ENCODE data around the gene KDM6A.
"Not testable (repeated sequence)": the region's sequence is repeated elsewhere in the genome, so short reads cannot be mapped to it uniquely, and the experiment has no call there.

Gene KDM6A

GRCh38 chrX:45011597-45011996, 138.6 kb downstream of the KDM6A start:
- no peak for DNase-seq

DNA sequence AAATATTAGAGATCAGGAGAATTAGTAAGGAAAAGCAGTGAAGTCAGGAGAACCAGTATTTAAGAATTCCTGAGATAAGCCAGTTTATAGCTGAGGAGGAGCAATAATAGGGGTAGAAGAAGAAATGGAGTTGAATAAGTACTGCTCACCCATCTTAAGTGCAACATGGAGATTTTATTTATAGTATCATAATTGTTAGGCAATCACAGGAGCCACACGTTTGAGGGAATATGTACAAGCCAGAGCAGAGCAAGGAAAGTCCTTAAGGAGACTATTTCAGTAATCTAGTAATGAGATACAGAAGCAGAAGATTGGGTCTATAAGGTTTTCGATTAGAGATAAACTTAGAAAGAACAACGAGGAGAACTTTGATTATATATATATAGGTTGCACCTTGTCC, 145.0 kb downstream of the KDM6A start:
- DNase-seq = no peak

GRCh38 chrX:45022150-45022549, 149.2 kb downstream of the KDM6A start:
- no peak for DNase-seq

- no peak for DNase-seq
These were observed 151.5 kb downstream of the KDM6A start for GRCh38 chrX:45024501-45024900.

DNA sequence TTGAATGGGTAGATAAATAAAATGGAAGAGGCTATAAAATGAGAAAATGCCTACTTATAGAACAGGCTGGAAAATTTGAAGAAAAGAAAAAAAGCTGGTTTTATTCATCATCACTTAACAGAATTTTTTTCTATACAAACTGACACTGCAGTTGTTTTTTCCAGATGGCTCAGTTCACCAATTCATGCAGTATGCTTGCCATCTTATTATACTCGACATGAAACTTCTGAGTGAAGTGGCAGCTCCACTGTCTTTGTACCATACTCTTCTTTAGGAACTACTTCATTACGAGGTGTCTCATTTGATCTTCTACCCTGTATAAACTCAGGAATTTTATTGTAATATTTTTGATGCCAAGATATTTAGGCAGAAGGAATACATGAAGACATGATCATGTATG, 153.0 kb downstream of the KDM6A start:
- no peak for DNase-seq

DNA sequence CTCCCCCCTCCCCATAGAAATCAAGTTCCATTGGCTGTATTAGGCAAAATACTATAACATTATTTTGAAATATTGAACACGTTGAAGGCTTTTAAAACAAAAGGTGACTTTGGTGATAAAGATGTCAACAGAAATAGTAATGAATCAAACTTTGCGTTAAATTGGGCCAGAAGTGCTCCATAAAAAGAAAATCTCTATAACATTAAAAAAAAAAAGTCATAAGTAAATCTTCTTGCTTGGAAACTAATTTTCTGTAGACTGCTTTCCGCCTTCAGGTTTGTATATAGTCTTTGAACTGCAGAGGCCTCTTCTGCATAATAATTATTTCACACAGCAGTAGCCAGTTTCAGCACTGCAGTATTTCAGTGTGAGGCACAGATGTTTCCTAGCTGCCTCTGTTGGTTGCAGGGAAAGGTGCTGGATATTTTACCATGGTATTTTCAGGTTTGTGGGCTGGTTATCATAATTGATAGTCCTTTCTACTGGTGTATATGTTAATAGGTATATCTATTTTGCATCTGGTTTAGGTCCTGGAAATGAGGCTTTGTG, 158.9 kb downstream of the KDM6A start:
- DNase-seq = no peak

DNA sequence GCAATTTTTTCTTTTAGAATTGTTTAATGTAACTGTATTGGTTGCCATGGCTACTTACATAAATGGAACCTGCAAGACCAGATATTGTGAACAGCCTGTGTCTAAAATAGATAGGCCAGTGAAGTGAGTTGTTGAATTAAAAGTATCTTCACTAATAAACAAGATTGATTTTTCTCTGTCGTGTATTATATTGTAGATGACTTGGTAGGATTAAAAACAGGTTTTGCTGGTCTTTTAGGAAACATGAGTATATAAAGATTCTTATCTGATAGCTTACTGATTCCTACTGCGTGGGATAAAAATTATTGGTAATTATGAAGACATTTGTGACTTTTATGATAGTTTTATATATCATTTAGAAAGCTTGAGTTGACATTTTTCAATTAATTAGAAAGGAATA, 162.1 kb downstream of the KDM6A start:
- no peak for DNase-seq

DNA sequence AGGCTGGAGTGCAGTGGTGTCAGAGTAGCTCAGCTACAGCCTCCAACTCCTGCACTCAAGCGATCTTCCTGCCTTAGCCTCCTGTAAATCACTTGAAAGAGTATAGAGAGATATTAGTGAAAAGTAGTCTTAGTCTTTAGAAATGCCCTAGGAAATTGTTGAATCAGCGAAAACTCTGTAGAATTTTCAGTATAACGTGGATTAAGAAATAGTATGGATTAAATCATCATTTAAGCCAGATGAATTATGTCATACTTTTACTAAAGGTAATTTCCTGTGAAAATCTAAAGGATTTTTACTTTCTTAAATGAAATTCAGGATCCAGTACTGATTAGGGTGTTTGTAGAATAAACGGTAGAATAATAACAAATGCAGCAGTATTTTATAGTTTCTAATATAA, 163.2 kb downstream of the KDM6A start:
- DNase-seq = no peak

- DNase-seq = not testable (repeated sequence)
These were observed 167.1 kb downstream of the KDM6A start for GRCh38 chrX:45040137-45040536.

DNA sequence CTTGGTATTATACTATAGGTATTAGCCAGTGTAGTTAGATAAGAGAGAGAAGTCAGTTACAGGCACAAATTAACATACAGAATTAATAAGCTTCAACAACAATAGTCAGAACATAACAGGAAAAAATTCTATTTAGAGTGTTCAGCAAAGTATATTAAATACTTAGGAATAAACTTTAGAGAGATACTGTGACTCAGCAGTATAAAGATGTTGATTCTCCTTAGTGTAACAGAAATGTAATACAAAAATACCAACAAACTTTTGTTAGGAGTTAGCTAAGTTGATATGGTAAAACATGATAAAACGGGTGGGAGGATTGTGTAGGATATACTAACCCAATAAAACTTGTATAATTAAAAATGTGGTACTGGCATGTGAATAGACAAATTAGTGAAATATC, 173.4 kb downstream of the KDM6A start:
- no peak for DNase-seq

DNA sequence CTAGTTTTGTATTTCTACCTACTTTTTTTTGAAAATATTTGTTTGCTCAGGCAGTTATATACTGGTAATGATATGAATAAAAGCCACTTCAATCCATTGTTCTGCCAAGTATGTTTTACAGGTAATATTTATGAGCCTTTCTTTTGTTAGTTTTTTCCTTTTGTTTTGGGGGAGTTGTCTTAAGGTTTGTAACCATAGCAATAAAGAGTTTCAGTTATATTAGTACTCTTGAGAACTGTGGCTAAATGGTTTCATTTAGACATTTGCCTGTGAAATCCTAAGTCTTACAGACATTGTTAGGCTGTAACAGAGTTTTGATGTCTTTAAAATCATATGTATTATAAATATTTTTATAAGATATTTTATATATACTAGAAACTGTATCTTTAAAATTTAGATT, 177.6 kb downstream of the KDM6A start:
- DNase-seq = no peak

- no peak for DNase-seq
These were observed 183.6 kb downstream of the KDM6A start for GRCh38 chrX:45056428-45057145.

- not testable (repeated sequence) for DNase-seq
These were observed 186.9 kb downstream of the KDM6A start for GRCh38 chrX:45059906-45060305.

GRCh38 chrX:45063319-45064095, 190.5 kb downstream of the KDM6A start:
- no peak for DNase-seq

DNA sequence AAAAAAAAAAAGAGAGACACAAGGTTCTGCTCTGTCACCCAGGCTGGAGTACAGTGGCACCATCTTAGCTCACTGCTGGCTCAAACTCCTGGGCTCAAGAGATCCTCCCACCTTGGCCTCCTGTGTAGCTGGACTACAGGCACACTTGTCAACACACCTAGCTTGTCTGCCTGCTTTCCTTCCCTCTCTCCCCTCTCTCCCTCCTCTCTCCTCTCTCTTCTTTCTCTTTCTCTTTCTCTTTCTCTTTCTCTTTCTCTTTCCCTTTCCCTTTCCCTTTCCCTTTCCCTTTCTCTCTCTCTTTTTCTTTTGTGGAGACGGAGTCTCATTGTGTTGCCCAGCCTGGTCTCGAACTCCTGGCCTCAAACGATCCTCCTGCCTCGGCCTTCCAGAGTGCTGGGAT, 195.6 kb downstream of the KDM6A start:
- peak; percentile 24 for DNase-seq

- peak; percentile 65 for DNase-seq
These were observed 197.4 kb downstream of the KDM6A start for GRCh38 chrX:45070116-45071007.

DNA sequence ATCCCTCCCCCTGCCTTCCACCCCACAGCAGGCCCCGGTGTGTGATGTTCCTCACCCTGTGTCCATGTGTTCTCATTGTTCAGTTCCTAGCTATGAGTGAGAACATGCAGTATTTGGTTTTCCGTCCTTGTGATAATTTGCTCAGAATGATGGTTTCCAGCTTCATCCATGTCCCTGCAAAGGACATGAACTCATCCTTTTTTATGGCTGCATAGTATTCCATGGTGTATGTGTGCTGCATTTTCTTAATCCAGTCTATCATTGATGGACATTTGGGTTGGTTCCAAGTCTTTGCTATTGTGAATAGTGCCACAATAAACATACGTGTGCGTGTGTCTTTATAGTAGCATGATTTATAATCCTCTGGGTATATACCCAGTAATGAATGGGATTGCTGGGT, 200.0 kb downstream of the KDM6A start:
- DNase-seq = not testable (repeated sequence)

GRCh38 chrX:45077748-45078424, 204.9 kb downstream of the KDM6A start:
- DNase-seq = peak; percentile 59

GRCh38 chrX:45083314-45083713, 210.3 kb downstream of the KDM6A start:
- DNase-seq = peak; percentile 42

- DNase-seq = no peak
These were observed 237.5 kb downstream of the KDM6A start for GRCh38 chrX:45110494-45110893.

- DNase-seq = no peak
These were observed 253.2 kb downstream of the KDM6A start for GRCh38 chrX:45126158-45126557.

DNA sequence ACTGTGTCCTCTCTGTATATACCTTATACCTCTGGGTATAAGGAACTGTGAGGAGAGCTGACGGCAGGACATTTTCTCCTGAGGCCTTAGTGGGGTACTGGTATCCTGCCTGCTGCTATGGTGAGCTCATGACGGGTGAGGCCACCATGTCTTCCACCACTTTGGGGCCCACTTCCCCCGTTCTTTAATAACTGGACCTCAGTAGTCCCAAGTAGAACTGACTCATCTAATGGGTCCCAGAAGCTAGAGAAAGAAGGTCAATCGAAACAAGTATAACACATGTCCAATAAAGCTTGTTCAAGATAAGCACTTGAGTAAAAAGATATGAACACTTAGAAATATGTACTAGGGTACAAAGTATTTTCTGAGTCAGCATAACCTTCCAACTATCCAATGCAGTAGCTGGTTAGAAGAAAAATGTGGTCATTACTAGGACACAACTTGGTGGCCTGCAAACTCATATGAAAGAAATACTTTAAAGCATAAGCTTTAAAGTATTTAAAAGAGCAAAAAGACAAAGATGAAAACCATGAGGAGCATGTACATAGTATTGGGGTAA, 256.0 kb downstream of the KDM6A start:
- DNase-seq = no peak

All from activated CD4-positive, alpha-beta T cell treated with anti-CD3 and anti-CD28 coated beads, Interleukin-2, Interleukin-6, amounts not matched to agents 100 ng/mL and 50 ng/mL, durations not matched to agents 16 hours and 8 hours (primary cell).